GM12892 (cell line): Measurements from ENCODE around the gene KDR.

ENCODE experiments used
- POLR2A ChIP-seq: IDR thresholded peaks from 2 replicates; pipeline ENCODE4 v1.6.1; 2011; ENCODE audit warnings: low read depth, low read length, control low read depth
- POLR2AphosphoS5 ChIP-seq: IDR thresholded peaks from 2 replicates; pipeline ENCODE4 v1.6.1; 2011; ENCODE audit warnings: low read depth, low read length, control low read depth
- TAF1 ChIP-seq: IDR thresholded peaks from 2 replicates; pipeline ENCODE4 v1.6.1; 2011; ENCODE audit warnings: low read depth, mild to moderate bottlenecking, control low read depth, low read length, borderline replicate concordance

- TF ChIP-seq TAF1, result no peak
- TF ChIP-seq POLR2A, result no peak
- TF ChIP-seq POLR2AphosphoS5, result no peak
Observed at GRCh38 chr4:55138367-55138766, 13.0 kb upstream of the KDR start.
